GM18499 (cell line): ENCODE measurements around the gene CLASP1.
"Not testable (repeated sequence)": the region's sequence is repeated elsewhere in the genome, so short reads cannot be mapped to it uniquely, and the experiment has no call there.

Experiments used
- ATAC-seq: cut with Tn5 transposase; IDR thresholded peaks from one replicate; pipeline ENCODE4 v1.9.1; 2021; ENCODE audit warnings: moderate number of reproducible peaks; ENCODE audit not compliant: insufficient read depth, unreplicated experiment

CLASP1 gene

GRCh38 chr2:121649149-121649595 lies at the start of gene CLASP1:
CLASP1 (minus strand) TSS chr2:121649462; CDS start chr2:121605895, 43,567 bp downstream.
- ATAC-seq: no peak

- ATAC-seq: no peak
Measured at GRCh38 chr2:121698318-121698930, 49.2 kb upstream of the CLASP1 start.

- ATAC-seq: no peak
Measured at GRCh38 chr2:121697108-121697631, 47.9 kb upstream of the CLASP1 start.

GRCh38 chr2:121696410-121696930 lies 47.2 kb upstream of the CLASP1 start:
- no peak for ATAC-seq

GRCh38 chr2:121695171-121695451 lies 45.8 kb upstream of the CLASP1 start:
- no peak for ATAC-seq

- no peak for ATAC-seq
Measured at GRCh38 chr2:121694398-121695170, 45.3 kb upstream of the CLASP1 start.

- not testable (repeated sequence) for ATAC-seq
Measured at GRCh38 chr2:121690572-121690971, 41.3 kb upstream of the CLASP1 start.

GRCh38 chr2:121690095-121690494 lies 40.8 kb upstream of the CLASP1 start:
- no peak for ATAC-seq

GRCh38 chr2:121689356-121689755 lies 40.1 kb upstream of the CLASP1 start:
- no peak for ATAC-seq

- no peak for ATAC-seq
Measured at GRCh38 chr2:121688820-121689219, 39.6 kb upstream of the CLASP1 start.

- no peak for ATAC-seq
Measured at GRCh38 chr2:121686902-121687301, 37.6 kb upstream of the CLASP1 start.

GRCh38 chr2:121686218-121686617 lies 37.0 kb upstream of the CLASP1 start:
- no peak for ATAC-seq

GRCh38 chr2:121682396-121683298 lies 33.4 kb upstream of the CLASP1 start:
- ATAC-seq: no peak

GRCh38 chr2:121677855-121678254 lies 28.6 kb upstream of the CLASP1 start:
- no peak for ATAC-seq

- not testable (repeated sequence) for ATAC-seq
Measured at GRCh38 chr2:121671621-121672020, 22.4 kb upstream of the CLASP1 start.

- ATAC-seq: no peak
Measured at GRCh38 chr2:121670181-121670580, 20.9 kb upstream of the CLASP1 start.

GRCh38 chr2:121667618-121668017 lies 18.4 kb upstream of the CLASP1 start:
- ATAC-seq: no peak

- ATAC-seq: no peak
Measured at GRCh38 chr2:121666042-121666441, 16.8 kb upstream of the CLASP1 start.

GRCh38 chr2:121665504-121665903 lies 16.2 kb upstream of the CLASP1 start:
- no peak for ATAC-seq

GRCh38 chr2:121664713-121665112 lies 15.5 kb upstream of the CLASP1 start:
- ATAC-seq: no peak

GRCh38 chr2:121664086-121664485 lies 14.8 kb upstream of the CLASP1 start:
- ATAC-seq: no peak
